Mucosa of descending colon (tissue), 3 donors: ENCODE data around the gene C4A. TPM values are rescaled to one million over a fixed set of nuclear protein-coding genes. Genes with fewer than 3 reads are reported as not detected.

ENCODE experiments used
- ATAC-seq: fragments of 200-7000 bp; cut with Tn5 transposase; one replicate; pipeline ENCODE4 v1.9.1; 2020; ENCODE audit warnings: mild to moderate bottlenecking, moderate library complexity
- DNase-seq, 3 donors: peaks; one replicate each; pipeline ENCODE4 v3.0.0-alpha.2; 2020
- H3K36me3 ChIP-seq: fragments of 200-600 bp; one replicate; pipeline ENCODE4 v1.8.0; 2021; ENCODE audit warnings: low read depth, mild to moderate bottlenecking
- H3K4me1 ChIP-seq: fragments of 200-600 bp; one replicate; pipeline ENCODE4 v1.8.0; 2021; ENCODE audit warnings: low read depth, mild to moderate bottlenecking
- H3K4me3 ChIP-seq: fragments of 200-600 bp; one replicate; pipeline ENCODE4 v1.8.0; 2021; ENCODE audit warnings: mild to moderate bottlenecking
- H3K9me3 ChIP-seq: fragments of 200-600 bp; one replicate; pipeline ENCODE4 v1.8.0; 2021; ENCODE audit warnings: mild to moderate bottlenecking
- CTCF ChIP-seq: fragments of 200-600 bp; IDR thresholded peaks from one replicate; pipeline ENCODE4 v1.8.0; 2022; ENCODE audit warnings: antibody characterized with exemption, mild to moderate bottlenecking
- intact Hi-C, 2 donors: fragments of 100-400 bp; cut with DNase I in 1 of 2; cut with micrococcal nuclease in 1 of 2; formaldehyde crosslinking; loops; one replicate each; pipeline versions ENCODE4 v1.11.0 to v1.11.1; 2022; cut with DNase I, micrococcal nuclease
- total RNA-seq, 3 donors: library from RNA; stranded (reverse); fragmentation: NEBNext Ultra II Directional in 2 of 3; extraction: Animal tissue kit (Norgen Biotek cat#: 25700) in 2 of 3; gene quantifications; one replicate each; pipeline versions ENCODE4 v1.2.1 to v1.2.4, GENCODE V29; 2021 to 2023
- donor health status: DM: no; HTN: no; CAD: no; lungs with moderate emphysema.
- donor health status: DM: no; HTN: no; CAD: no.
- donor health status: DM: no; HTN: yes; CAD: no.

The C4A gene
- total RNA-seq, 3 donors from 2014 or later, result 10.2 to 203 (median 56.0) TPM

- intact Hi-C loops, result no loop called here
- H3K36me3 ChIP-seq, result peaks cover 9% of the 10 kb centered on the region
- H3K4me1 ChIP-seq, result peaks cover 13% of the 10 kb centered on the region
- ATAC-seq (no peak), DNase-seq (no peak)
- no peaks in the 10 kb centered on the region for H3K9me3 ChIP-seq
- H3K4me3 ChIP-seq, result no peak overlapping the region
- no peak for TF ChIP-seq CTCF
Measured at GRCh38 chr6:31967926-31968320, 13.9 kb upstream of the C4A start.

- Histone ChIP-seq H3K36me3 (peaks cover 9% of the 10 kb centered on the region), H3K4me1 (peaks cover 17% of the 10 kb centered on the region), H3K4me3 (no peak overlapping the region), H3K9me3 (no peaks in the 10 kb centered on the region)
- intact Hi-C loops, result no loop called here
- ATAC-seq (no peak), DNase-seq (no peak)
- no peak for TF ChIP-seq CTCF
Measured at GRCh38 chr6:31968326-31968725, 13.5 kb upstream of the C4A start.

GRCh38 chr6:31968791-31969711, 12.8 kb upstream of the C4A start:
- TF ChIP-seq CTCF, result no peak
- DNase-seq, result no peak
- intact Hi-C loops, result no loop called here
- no peak for ATAC-seq
- peaks cover 8% of the 10 kb centered on the region for H3K36me3 ChIP-seq
- peaks cover 17% of the 10 kb centered on the region for H3K4me1 ChIP-seq
- no peak overlapping the region for H3K4me3 ChIP-seq
- no peaks in the 10 kb centered on the region for H3K9me3 ChIP-seq

GRCh38 chr6:31969712-31970603, 11.9 kb upstream of the C4A start:
- intact Hi-C loops, result no loop called here
- H3K4me1 ChIP-seq, result peaks cover 17% of the 10 kb centered on the region
- peaks cover 2% of the 10 kb centered on the region for H3K36me3 ChIP-seq
- no peaks in the 10 kb centered on the region for H3K9me3 ChIP-seq
- DNase-seq (no peak), ATAC-seq (no peak)
- H3K4me3 ChIP-seq, result no peak overlapping the region
- no peak for TF ChIP-seq CTCF

GRCh38 chr6:31970604-31971271, 11.1 kb upstream of the C4A start:
- no peak for TF ChIP-seq CTCF
- Histone ChIP-seq H3K36me3 (peaks cover 2% of the 10 kb centered on the region), H3K4me3 (no peak overlapping the region), H3K4me1 (peaks cover 17% of the 10 kb centered on the region), H3K9me3 (no peaks in the 10 kb centered on the region)
- intact Hi-C loops, result no loop called here
- no peak for DNase-seq
- ATAC-seq, result no peak
